HepG2 (cell line): ENCODE results near the gene ENPP7. TPM values are rescaled to one million over a fixed set of nuclear protein-coding genes. Genes with fewer than 3 reads are reported as not detected.

Experiments used
- ATF4 ChIP-seq, 2 experiments: fragments of 450-650 bp in 1 of 2; sonication (generic) in 1 of 2; formaldehyde crosslinking; IDR thresholded peaks; 2 replicates each; pipeline versions ENCODE4 v1.5.0 to v1.8.0; 2020 to 2022; ENCODE audit warnings: mild to moderate bottlenecking in 1 of 2, missing genetic modification reagents in 1 of 2
- DMTF1 ChIP-seq: sonication (generic); formaldehyde crosslinking; IDR thresholded peaks from 2 replicates; pipeline ENCODE4 v1.4.0; 2020; ENCODE audit warnings: mild to moderate bottlenecking, missing genetic modification reagents
- FOXK1 ChIP-seq: sonication (generic); formaldehyde crosslinking; IDR thresholded peaks from 2 replicates; pipeline ENCODE4 v1.4.0; 2020; ENCODE audit warnings: low read depth, missing genetic modification reagents, borderline replicate concordance
- HES4 ChIP-seq: sonication (generic); formaldehyde crosslinking; IDR thresholded peaks from 2 replicates; pipeline ENCODE4 v1.9.0; 2021; ENCODE audit warnings: mild to moderate bottlenecking, missing genetic modification reagents, borderline replicate concordance
- HOXA3 ChIP-seq: sonication (generic); formaldehyde crosslinking; IDR thresholded peaks from 2 replicates; pipeline ENCODE4 v1.5.0; 2020; ENCODE audit warnings: missing genetic modification reagents
- MED13 ChIP-seq: sonication (generic); formaldehyde crosslinking; IDR thresholded peaks from 2 replicates; pipeline ENCODE4 v1.5.0; 2020; ENCODE audit warnings: missing genetic modification reagents
- SAFB2 ChIP-seq: sonication (generic); formaldehyde crosslinking; IDR thresholded peaks from 2 replicates; pipeline ENCODE4 v1.5.1; 2020; ENCODE audit warnings: missing genetic modification reagents, low read depth, mild to moderate bottlenecking, borderline replicate concordance
- SIN3B ChIP-seq: fragments of 150-350 bp; IDR thresholded peaks from 2 replicates; pipeline ENCODE4 v1.6.1; 2014; ENCODE audit warnings: low read length
- SMC3 ChIP-seq: IDR thresholded peaks from 2 replicates; pipeline ENCODE4 v1.6.1; 2011; ENCODE audit warnings: low read length, improper control_type of control experiment
- TCF7L2 ChIP-seq: IDR thresholded peaks from 2 replicates; pipeline ENCODE4 v1.6.1; 2011; ENCODE audit warnings: mild to moderate bottlenecking, low read depth, low read length, moderate library complexity
- ZBTB7B ChIP-seq: sonication (generic); formaldehyde crosslinking; IDR thresholded peaks from 2 replicates; pipeline ENCODE4 v1.4.0; 2020; ENCODE audit warnings: missing genetic modification reagents
- ZNF138 ChIP-seq: sonication (generic); formaldehyde crosslinking; IDR thresholded peaks from 2 replicates; pipeline ENCODE4 v1.5.0; 2020; ENCODE audit warnings: mild to moderate bottlenecking, low read depth, missing genetic modification reagents
- ZNF232 ChIP-seq: sonication (generic); formaldehyde crosslinking; IDR thresholded peaks from 2 replicates; pipeline ENCODE4 v1.4.0; 2020; ENCODE audit warnings: missing genetic modification reagents, borderline replicate concordance
- ZNF552 ChIP-seq: sonication (generic); formaldehyde crosslinking; IDR thresholded peaks from 2 replicates; pipeline ENCODE4 v1.9.0; 2022; ENCODE audit warnings: missing genetic modification reagents, mild to moderate bottlenecking, borderline replicate concordance
- ZNF615 ChIP-seq: sonication (generic); formaldehyde crosslinking; IDR thresholded peaks from 2 replicates; pipeline ENCODE4 v1.5.0; 2020; ENCODE audit warnings: mild to moderate bottlenecking, missing genetic modification reagents, borderline replicate concordance
- ZNF616 ChIP-seq: sonication (generic); formaldehyde crosslinking; IDR thresholded peaks from 2 replicates; pipeline ENCODE4 v1.5.0; 2020; ENCODE audit warnings: low read depth, mild to moderate bottlenecking, missing genetic modification reagents
- ZNF639 ChIP-seq: conservative IDR thresholded peaks from 2 replicates; pipeline ENCODE4 v1.6.1; 2018; ENCODE audit warnings: missing genetic modification reagents
- ZNF646 ChIP-seq: sonication (generic); formaldehyde crosslinking; IDR thresholded peaks from 2 replicates; pipeline ENCODE4 v1.9.0; 2021; ENCODE audit warnings: mild to moderate bottlenecking, missing genetic modification reagents
- ZNF749 ChIP-seq: sonication (generic); formaldehyde crosslinking; IDR thresholded peaks from 2 replicates; pipeline ENCODE4 v1.8.0; 2022; ENCODE audit warnings: mild to moderate bottlenecking, missing genetic modification reagents, moderate library complexity, borderline replicate concordance
- polyA plus RNA-seq, 8 experiments: library from polyadenylated mRNA; depleted of rRNA in 3 of 8; stranded (reverse) in 7 of 8; unstranded in 1 of 8; fragments of >200 nt; fragmentation: Illumina TruSeq in 4 of 8; extraction: Trizol in 4 of 8; gene quantifications; 2 replicates each; pipeline versions ENCODE4 v1.2.1 to v1.2.3, GENCODE V29; 2011 to 2016; ENCODE audit warnings: low read depth in 4 of 8, missing spikeins in 1 of 8, mixed read lengths in 1 of 8; ENCODE audit not compliant: insufficient read depth in 1 of 8
- total RNA-seq, 5 experiments: library from RNA; depleted of rRNA; stranded (reverse); fragments of >200 nt; fragmentation: Illumina TruSeq; extraction: Trizol; gene quantifications; 2 replicates each; pipeline ENCODE4 v1.2.3, GENCODE V29; 2016; ENCODE audit warnings: low read depth in 1 of 5

ENPP7 gene
- total and polyA plus RNA-seq, 2 of the 13 experiments (the other 11 are each of a cell fraction or from before 2014, with no cell fraction given), result 1.1 to 2.2 TPM

- TF ChIP-seq ZNF138 (no peak), MED13 (CRISPR knock-in tag) (peak; percentile 60; the same call in 1 of the 2 replicates), SMC3 (no peak), HOXA3 (CRISPR knock-in tag) (no peak), ZNF232 (no peak), SAFB2 (CRISPR knock-in tag) (no peak), ZNF616 (CRISPR knock-in tag) (no peak), ATF4 (CRISPR knock-in tag; IDR thresholded peaks at IDR 0.05) (no peak), ZBTB7B (peak; percentile 58), ZNF639 (CRISPR knock-in tag) (peak; percentile 42; the same call in 1 of the 2 replicates), SIN3B (no peak), TCF7L2 (no peak), ZNF749 (no peak), ZNF615 (CRISPR knock-in tag) (no peak), FOXK1 (no peak), ZNF646 (CRISPR knock-in tag) (no peak), ZNF552 (CRISPR knock-in tag) (no peak), HES4 (no peak), DMTF1 (CRISPR knock-in tag) (no peak)
Measured at GRCh38 chr17:79777120-79777893, 46.6 kb downstream of the ENPP7 start (continued).
